HepG2 (cell line): ENCODE results near the gene ERMAP. TPM values are rescaled to one million over a fixed set of nuclear protein-coding genes. Genes with fewer than 3 reads are reported as not detected.
"Not testable (repeated sequence)": the region's sequence is repeated elsewhere in the genome, so short reads cannot be mapped to it uniquely, and the experiment has no call there.

Source experiments
- ATAC-seq: fragments of 200-7000 bp; cut with Tn5 transposase; 3 replicates; pipeline ENCODE4 v1.9.1; 2020; ENCODE audit warnings: mild to moderate bottlenecking, moderate library complexity
- BruUV-seq: library from RNA; stranded (reverse); fragments of 400-500 nt; replicated peaks from 2 replicates; lab custom pipeline; 2021; lab: Mats Ljungman, UMichigan
- CTCF ChIA-PET: fragments of 300-600 bp; formaldehyde crosslinking; extraction: SDS; loops from one replicate; lab custom pipeline; 2021; ENCODE audit warnings: low total read pairs, inconsistent platforms, low intra/inter-chr PET ratio; lab: Yijun Ruan, JAX
- POLR2A ChIA-PET: fragments of 350-600 bp; sonication (Branson Sonifier 250); formaldehyde crosslinking; loops from one replicate; lab custom pipeline; 2020; ENCODE audit warnings: antibody characterized with exemption, inconsistent platforms; lab: Yijun Ruan, JAX
- DNase-seq: peaks from one replicate; pipeline ENCODE4 v3.0.0-alpha.2; 2015; ENCODE audit warnings: low spot score
- FAIRE-seq: peaks from 3 replicates; lab custom pipeline; 2011; peaks lifted over from hg19 to GRCh38; lab: Jason Lieb, UNC
- H2AFZ ChIP-seq: one replicate; pipeline ENCODE4 v1.6.1; 2011; ENCODE audit warnings: low read length, inconsistent platforms
- H3K27ac ChIP-seq: fragments of 300-600 bp; 3 replicates; pipeline ENCODE4 v1.8.0; 2011; ENCODE audit warnings: mixed run types, mild to moderate bottlenecking, mixed read lengths, low read length, inconsistent platforms; ENCODE audit not compliant: insufficient read depth; ENCODE audit errors: extremely low read length
- H3K27me3 ChIP-seq, 2 experiments: fragments of 200-600 bp in 1 of 2; 2 replicates in 1 of 2; 3 replicates in 1 of 2; pipeline versions ENCODE4 v1.6.0 to v1.8.0; 2011; ENCODE audit warnings: low read length in 2 of 2, mild to moderate bottlenecking in 2 of 2, moderate library complexity in 2 of 2, inconsistent platforms in 1 of 2; ENCODE audit not compliant: insufficient read depth in 2 of 2, control insufficient read depth in 1 of 2
- H3K36me3 ChIP-seq, 2 experiments: fragments of 200-600 bp in 1 of 2; replicated peaks in 1 of 2; 2 replicates in 1 of 2; 3 replicates in 1 of 2; pipeline versions ENCODE4 v1.5.1 to v1.8.0; 2011; ENCODE audit warnings: low read length in 2 of 2, inconsistent platforms in 1 of 2; ENCODE audit not compliant: insufficient read depth in 2 of 2, control insufficient read depth in 1 of 2
- H3K4me1 ChIP-seq: 2 replicates; pipeline ENCODE4 v1.5.1; 2012; ENCODE audit warnings: low read length, inconsistent platforms; ENCODE audit not compliant: insufficient read depth
- H3K4me2 ChIP-seq: 2 replicates; pipeline ENCODE4 v1.6.0; 2011; ENCODE audit warnings: low read depth, low read length, inconsistent platforms
- H3K4me3 ChIP-seq, 3 experiments: fragments of 200-600 bp in 1 of 3; sonication (generic), shearing (Covaris generic) in 1 of 3; replicated peaks in 1 of 3; 2 replicates each; pipeline ENCODE4 v1.5.1; 2011 to 2016; ENCODE audit warnings: low read length in 3 of 3, inconsistent platforms in 2 of 3, low read depth in 2 of 3, mild to moderate bottlenecking in 2 of 3, control low read depth in 1 of 3, mixed read lengths in 1 of 3; ENCODE audit not compliant: insufficient read depth in 1 of 3
- H3K79me2 ChIP-seq: one replicate; pipeline ENCODE4 v1.6.1; 2011; ENCODE audit warnings: low read length, inconsistent platforms; ENCODE audit not compliant: insufficient read depth
- H3K9ac ChIP-seq: 2 replicates; pipeline ENCODE4 v1.6.0; 2011; ENCODE audit warnings: mild to moderate bottlenecking, low read depth, low read length, inconsistent platforms; ENCODE audit not compliant: insufficient read depth
- H3K9me3 ChIP-seq: 2 replicates; pipeline ENCODE4 v1.5.1; 2012; ENCODE audit warnings: mild to moderate bottlenecking, low read length
- H4K20me1 ChIP-seq: 2 replicates; pipeline ENCODE4 v1.6.0; 2011; ENCODE audit warnings: inconsistent platforms, mild to moderate bottlenecking, low read length, moderate library complexity; ENCODE audit not compliant: insufficient read depth
- CBFB ChIP-seq: sonication (generic); formaldehyde crosslinking; IDR thresholded peaks from 2 replicates; pipeline ENCODE4 v1.4.0; 2020; ENCODE audit warnings: missing genetic modification reagents
- CBX1 ChIP-seq: IDR thresholded peaks from one replicate; pipeline ENCODE4 v1.6.1; 2016; ENCODE audit warnings: antibody characterized with exemption, low read depth
- CREB1 ChIP-seq, 2 experiments: fragments of 450-650 bp in 1 of 2; IDR thresholded peaks; 2 replicates each; pipeline ENCODE4 v1.6.1; 2016 to 2017; ENCODE audit warnings: control low read depth in 1 of 2, mild to moderate bottlenecking in 1 of 2, missing compliant biosample characterization in 1 of 2, missing genetic modification characterization in 1 of 2
- EP300 ChIP-seq, 3 experiments: sonication (generic) in 1 of 3; formaldehyde crosslinking in 1 of 3; IDR thresholded peaks; 2 replicates each; pipeline versions ENCODE4 v1.5.1 to v1.6.1; 2011 to 2020; ENCODE audit warnings: low read depth in 2 of 3, low read length in 2 of 3, borderline replicate concordance in 1 of 3, improper control_type of control experiment in 1 of 3, mild to moderate bottlenecking in 1 of 3, missing genetic modification reagents in 1 of 3, moderate library complexity in 1 of 3
- PAWR ChIP-seq: sonication (generic); formaldehyde crosslinking; IDR thresholded peaks from 2 replicates; pipeline ENCODE4 v1.4.0; 2020; ENCODE audit warnings: missing genetic modification reagents, mild to moderate bottlenecking, borderline replicate concordance
- SSRP1 ChIP-seq: IDR thresholded peaks from 2 replicates; pipeline ENCODE4 v1.6.1; 2016; ENCODE audit warnings: control low read depth
- TOE1 ChIP-seq: sonication (generic); formaldehyde crosslinking; IDR thresholded peaks from 2 replicates; pipeline ENCODE4 v1.4.0; 2020; ENCODE audit warnings: mild to moderate bottlenecking, missing genetic modification reagents
- ZNF121 ChIP-seq: sonication (generic); formaldehyde crosslinking; IDR thresholded peaks from 2 replicates; pipeline ENCODE4 v1.5.0; 2020; ENCODE audit warnings: mild to moderate bottlenecking, missing genetic modification reagents
- ZNF558 ChIP-seq: sonication (generic); formaldehyde crosslinking; IDR thresholded peaks from 2 replicates; pipeline ENCODE4 v1.9.0; 2022; ENCODE audit warnings: mild to moderate bottlenecking, missing genetic modification reagents, borderline replicate concordance
- ZNF788 ChIP-seq: sonication (generic); formaldehyde crosslinking; IDR thresholded peaks from 2 replicates; pipeline ENCODE4 v1.5.0; 2020; ENCODE audit warnings: mild to moderate bottlenecking, missing genetic modification reagents, borderline replicate concordance
- whole genome bisulfite sequencing: methylation state at CpG from one replicate; pipeline ENCODE4 v1.1.6; 2017; ENCODE audit warnings: low lambda C conversion rate; 5-methylcytosine and 5-hydroxymethylcytosine counted together
- in situ Hi-C: cut with HindIII; loops from 2 replicates; pipeline ENCODE4 v1.10.0; 2017; ENCODE audit warnings: low pct_unique_long_range_greater_than_20kb; ENCODE audit not compliant: extremely low pct_ligation_motif_present
- intact Hi-C: fragments of 100-400 bp; cut with micrococcal nuclease; formaldehyde crosslinking; loops from one replicate; pipeline ENCODE4 v1.10.0; 2022; ENCODE audit not compliant: unreplicated experiment
- polyA plus RNA-seq, 8 experiments: library from polyadenylated mRNA; depleted of rRNA in 3 of 8; stranded (reverse) in 7 of 8; unstranded in 1 of 8; fragments of >200 nt; fragmentation: Illumina TruSeq in 4 of 8; extraction: Trizol in 4 of 8; gene quantifications; 2 replicates each; pipeline versions ENCODE4 v1.2.1 to v1.2.3, GENCODE V29; 2011 to 2016; ENCODE audit warnings: low read depth in 4 of 8, missing spikeins in 1 of 8, mixed read lengths in 1 of 8; ENCODE audit not compliant: insufficient read depth in 1 of 8
- total RNA-seq, 5 experiments: library from RNA; depleted of rRNA; stranded (reverse); fragments of >200 nt; fragmentation: Illumina TruSeq; extraction: Trizol; gene quantifications; 2 replicates each; pipeline ENCODE4 v1.2.3, GENCODE V29; 2016; ENCODE audit warnings: low read depth in 1 of 5

ERMAP gene
- total and polyA plus RNA-seq, 2 of the 13 experiments (the other 11 are each of a cell fraction or from before 2014, with no cell fraction given): 2.2 to 4.4 TPM

DNA sequence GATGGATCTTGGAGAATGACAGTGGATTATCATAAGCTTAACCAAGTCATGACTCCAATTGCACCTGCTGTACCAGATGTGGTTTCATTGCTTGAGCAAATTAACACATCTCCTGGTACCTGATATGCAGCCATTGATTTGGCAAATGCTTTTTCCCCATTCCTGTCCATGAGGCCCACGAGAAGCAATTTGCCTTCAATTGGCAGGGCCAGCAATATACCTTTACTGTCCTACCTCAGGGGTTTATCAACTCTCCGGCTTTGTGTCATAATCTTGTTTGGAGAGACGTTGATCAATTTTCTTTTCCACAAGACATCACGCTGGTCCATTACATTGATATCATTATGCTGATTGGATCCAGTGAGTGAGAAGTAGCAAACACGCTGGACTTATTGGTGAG lies 49.6 kb downstream of the ERMAP start (continued):
- TF ChIP-seq EP300 (IDR thresholded peaks at IDR 0.05; ENCODE audit: low read depth in 2 of 2, low read length in 2 of 2) (no peak), EP300 (CRISPR knock-in tag; IDR thresholded peaks at IDR 0.05; ENCODE audit: borderline replicate concordance) (no peak), ZNF558 (CRISPR knock-in tag) (no peak), SSRP1 (CRISPR knock-in tag) (no peak), TOE1 (no peak), CBFB (no peak), ZNF788 (CRISPR knock-in tag) (no peak), CREB1 (IDR thresholded peaks at IDR 0.05) (no peak), CREB1 (CRISPR knock-in tag; IDR thresholded peaks at IDR 0.05) (no peak), CBX1 (no peak), ZNF121 (CRISPR knock-in tag) (no peak), PAWR (CRISPR knock-in tag) (no peak)

DNA sequence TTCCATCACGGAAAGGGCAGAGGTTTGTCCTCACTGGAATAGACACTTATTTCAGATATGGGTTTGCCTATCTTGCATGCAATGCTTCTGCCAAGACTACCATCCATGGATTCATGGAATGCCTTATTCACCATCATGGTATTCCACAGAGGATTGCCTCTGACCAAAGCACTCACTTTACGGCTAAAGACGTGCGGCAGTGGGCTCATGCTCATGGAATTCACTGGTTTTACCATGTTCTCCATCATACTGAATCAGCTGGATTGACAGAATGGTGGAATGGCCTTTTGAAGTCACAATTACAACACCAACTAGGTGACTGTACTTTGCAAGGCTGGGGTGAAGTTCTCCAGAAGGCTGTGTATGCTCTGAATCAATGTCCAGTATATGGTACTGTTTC lies 51.5 kb downstream of the ERMAP start:
- H3K27ac ChIP-seq, H3K4me2 ChIP-seq, H3K79me2 ChIP-seq, H2AFZ ChIP-seq, H3K9ac ChIP-seq, POLR2A ChIA-PET, CTCF ChIA-PET, intact Hi-C loops, H3K36me3 ChIP-seq, ATAC-seq, H3K4me1 ChIP-seq, FAIRE-seq, H3K27me3 ChIP-seq, DNase-seq, H3K4me3 ChIP-seq, in situ Hi-C loops, H3K9me3 ChIP-seq, H4K20me1 ChIP-seq, BruUV-seq: not testable (repeated sequence)
- 8% methylated on average over 4 of the region's 4 CpGs for WGBS
